Mesothelial cell of epicardium (in vitro differentiated cells): Measurements from ENCODE around the gene DIDO1. TPM values are rescaled to one million over a fixed set of nuclear protein-coding genes. Genes with fewer than 3 reads are reported as not detected.
"Not testable (repeated sequence)": the region's sequence is repeated elsewhere in the genome, so short reads cannot be mapped to it uniquely, and the experiment has no call there.

Experiments
- DNase-seq, 2 experiments: peaks; one replicate each; pipeline ENCODE4 v3.0.0; 2021; ENCODE audit warnings: low spot score in 2 of 2; ENCODE audit not compliant: unreplicated experiment in 2 of 2
- H3K27ac Mint-ChIP-seq: 2 replicates; pipeline ENCODE4 v1.8.0; 2021; ENCODE audit warnings: mixed read lengths
- H3K27me3 Mint-ChIP-seq: 2 replicates; pipeline ENCODE4 v1.8.0; 2021; ENCODE audit warnings: low read depth, mixed read lengths
- H3K36me3 Mint-ChIP-seq: 2 replicates; pipeline ENCODE4 v1.8.0; 2021; ENCODE audit warnings: mixed read lengths
- H3K4me1 Mint-ChIP-seq: 2 replicates; pipeline ENCODE4 v1.8.0; 2021; ENCODE audit warnings: mixed read lengths
- H3K4me3 Mint-ChIP-seq: 2 replicates; pipeline ENCODE4 v1.8.0; 2021; ENCODE audit warnings: mild to moderate bottlenecking, moderate library complexity, mixed read lengths
- H3K9me3 Mint-ChIP-seq: 2 replicates; pipeline ENCODE4 v1.8.0; 2021; ENCODE audit warnings: mixed read lengths
- total RNA-seq: library from RNA; stranded (reverse); gene quantifications from 3 replicates; pipeline ENCODE4 v1.2.1, GENCODE V29; 2021
- TF ChIP-seq, protein P1 (sequence below): fragments of 200-600 bp; sonication (generic); IDR thresholded peaks from one replicate; pipeline ENCODE4 v1.5.0; 2021; ENCODE audit warnings: antibody characterized with exemption; ENCODE audit not compliant: unreplicated experiment

Gene DIDO1
- total RNA-seq, 1 donor from 2014 or later, result 73.1 TPM

DNA sequence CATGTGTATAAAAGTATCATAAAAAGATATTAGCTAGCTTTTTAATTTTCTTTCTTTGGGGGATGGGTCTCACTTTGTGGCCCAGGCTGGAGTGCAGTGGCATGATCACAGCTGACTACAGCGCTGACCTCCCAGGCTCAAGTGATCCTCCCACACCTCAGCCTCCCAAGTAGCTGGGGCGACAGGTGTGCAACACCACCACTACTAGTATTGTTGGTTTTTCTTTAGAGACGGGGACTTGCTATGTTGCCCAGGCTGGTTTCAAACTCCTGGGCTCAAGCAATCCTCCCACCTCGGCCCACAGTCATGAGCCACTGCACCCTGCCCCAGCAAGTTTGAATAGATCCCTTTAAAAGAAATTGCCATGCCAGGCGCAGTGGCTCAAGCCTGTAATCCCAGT is 71.2 kb downstream of the DIDO1 start:
- TF ChIP-seq, protein P1, sequence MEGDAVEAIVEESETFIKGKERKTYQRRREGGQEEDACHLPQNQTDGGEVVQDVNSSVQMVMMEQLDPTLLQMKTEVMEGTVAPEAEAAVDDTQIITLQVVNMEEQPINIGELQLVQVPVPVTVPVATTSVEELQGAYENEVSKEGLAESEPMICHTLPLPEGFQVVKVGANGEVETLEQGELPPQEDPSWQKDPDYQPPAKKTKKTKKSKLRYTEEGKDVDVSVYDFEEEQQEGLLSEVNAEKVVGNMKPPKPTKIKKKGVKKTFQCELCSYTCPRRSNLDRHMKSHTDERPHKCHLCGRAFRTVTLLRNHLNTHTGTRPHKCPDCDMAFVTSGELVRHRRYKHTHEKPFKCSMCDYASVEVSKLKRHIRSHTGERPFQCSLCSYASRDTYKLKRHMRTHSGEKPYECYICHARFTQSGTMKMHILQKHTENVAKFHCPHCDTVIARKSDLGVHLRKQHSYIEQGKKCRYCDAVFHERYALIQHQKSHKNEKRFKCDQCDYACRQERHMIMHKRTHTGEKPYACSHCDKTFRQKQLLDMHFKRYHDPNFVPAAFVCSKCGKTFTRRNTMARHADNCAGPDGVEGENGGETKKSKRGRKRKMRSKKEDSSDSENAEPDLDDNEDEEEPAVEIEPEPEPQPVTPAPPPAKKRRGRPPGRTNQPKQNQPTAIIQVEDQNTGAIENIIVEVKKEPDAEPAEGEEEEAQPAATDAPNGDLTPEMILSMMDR, result no peak
- H3K27ac Mint-ChIP-seq, result no peak overlapping the region

DNA sequence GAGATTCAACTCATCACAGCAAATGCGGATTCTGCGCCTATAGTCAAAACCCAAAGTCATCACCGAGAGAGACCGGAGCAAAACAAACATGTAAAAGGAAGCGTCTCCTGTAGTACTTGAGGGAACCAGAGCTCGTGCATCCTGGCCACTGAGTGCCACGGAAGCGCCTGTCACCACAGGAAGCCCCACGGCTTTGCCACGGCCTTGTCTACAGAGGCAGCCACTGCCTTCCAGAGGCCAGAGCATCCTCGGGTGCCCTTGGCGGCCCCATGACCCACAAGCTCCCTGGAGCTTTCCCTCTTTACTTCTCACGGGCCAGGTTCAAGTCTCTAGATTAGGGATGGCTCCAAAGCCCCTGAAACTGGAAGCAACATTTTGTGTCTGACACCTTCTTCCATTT is 72.2 kb downstream of the DIDO1 start:
- H3K27me3 Mint-ChIP-seq, result no peaks in the 10 kb centered on the region
- H3K4me1 Mint-ChIP-seq, result peaks cover 2% of the 10 kb centered on the region
- TF ChIP-seq, protein P1, result no peak
- H3K36me3 Mint-ChIP-seq, result peaks cover 30% of the 10 kb centered on the region
- H3K9me3 Mint-ChIP-seq, result no peaks in the 10 kb centered on the region
- H3K4me3 Mint-ChIP-seq, result no peak overlapping the region
- no peak for DNase-seq
- no peak overlapping the region for H3K27ac Mint-ChIP-seq

More for the DNA sequence above, 71.2 kb downstream of the DIDO1 start:
- H3K27me3 Mint-ChIP-seq, result peaks cover 6% of the 10 kb centered on the region
- no peaks in the 10 kb centered on the region for H3K9me3 Mint-ChIP-seq
- H3K4me1 Mint-ChIP-seq, result peaks cover 11% of the 10 kb centered on the region
- no peak overlapping the region for H3K4me3 Mint-ChIP-seq
- peaks cover 30% of the 10 kb centered on the region for H3K36me3 Mint-ChIP-seq
- no peak for DNase-seq

DNA sequence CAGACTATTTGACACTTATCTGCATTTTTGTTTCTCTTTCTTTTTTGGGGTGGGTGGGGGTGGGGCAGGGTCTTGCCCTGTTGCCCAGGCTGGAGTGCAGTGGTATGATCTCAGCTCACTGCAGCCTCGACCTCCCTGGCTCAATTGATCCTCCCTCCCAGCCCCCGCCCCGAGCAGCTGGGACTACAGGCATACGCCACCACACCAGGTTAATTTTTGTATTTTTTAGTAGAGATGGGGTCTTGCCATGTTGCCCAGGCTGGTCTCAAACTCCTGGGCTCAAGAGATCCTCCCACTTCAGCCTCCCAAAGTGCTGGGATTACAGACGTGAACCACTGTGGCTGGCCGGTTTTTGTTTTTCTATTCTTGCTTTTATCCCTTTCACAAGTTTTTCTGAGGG is 73.0 kb downstream of the DIDO1 start:
- H3K27me3 Mint-ChIP-seq, H3K27ac Mint-ChIP-seq: not testable (repeated sequence)

DNA sequence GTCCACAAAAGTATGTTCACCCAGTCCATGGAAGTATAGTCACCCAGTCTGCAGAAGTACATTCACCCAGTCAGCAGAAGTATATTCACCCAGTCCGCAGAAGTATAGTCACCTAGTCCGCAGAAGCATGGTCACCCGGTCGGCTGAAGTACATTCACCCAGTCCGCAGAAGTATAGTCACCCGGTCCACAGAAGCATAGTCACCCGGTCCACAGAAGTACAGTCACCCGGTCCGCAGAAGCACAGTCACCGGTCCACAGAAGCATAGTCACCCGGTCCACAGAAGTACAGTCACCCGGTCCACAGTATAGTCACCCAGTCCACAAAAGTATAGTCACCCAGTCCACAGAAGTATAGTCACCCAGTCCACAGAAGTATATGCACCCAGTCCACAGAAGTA is 73.5 kb downstream of the DIDO1 start:
- TF ChIP-seq, protein P1, result no peak
- peaks cover 30% of the 10 kb centered on the region for H3K36me3 Mint-ChIP-seq
- H3K4me1 Mint-ChIP-seq, result no peaks in the 10 kb centered on the region
- H3K27ac Mint-ChIP-seq, result no peak overlapping the region
- no peak overlapping the region for H3K4me3 Mint-ChIP-seq
- DNase-seq, result no peak
- H3K9me3 Mint-ChIP-seq, result no peaks in the 10 kb centered on the region
- no peaks in the 10 kb centered on the region for H3K27me3 Mint-ChIP-seq

More for the DNA sequence above, 73.0 kb downstream of the DIDO1 start:
- not testable (repeated sequence) for H3K4me3 Mint-ChIP-seq, DNase-seq, H3K4me1 Mint-ChIP-seq, H3K9me3 Mint-ChIP-seq
- H3K36me3 Mint-ChIP-seq, result peaks cover 30% of the 10 kb centered on the region

DNA sequence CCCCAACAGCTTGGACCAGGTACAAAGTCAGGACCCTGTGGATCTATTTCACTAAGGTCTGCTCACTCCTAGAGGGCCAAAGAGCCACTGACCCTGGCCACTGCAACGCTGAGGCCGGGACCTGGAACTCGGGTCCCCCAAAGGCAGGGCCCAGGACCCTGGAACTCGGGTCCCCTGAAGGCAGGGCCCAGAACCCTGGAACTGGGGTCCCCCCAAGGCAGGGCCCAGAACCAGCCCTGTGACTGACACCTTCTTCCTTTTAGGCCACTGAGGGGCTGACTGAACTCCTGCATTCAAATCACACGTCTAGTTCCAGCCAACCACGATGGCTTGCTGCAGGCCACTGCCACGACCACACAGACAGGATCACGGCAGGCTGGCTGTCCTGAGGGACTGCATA is 74.1 kb downstream of the DIDO1 start:
- Mint-ChIP-seq H3K27me3 (no peaks in the 10 kb centered on the region), H3K9me3 (no peaks in the 10 kb centered on the region), H3K4me1 (peaks cover 1% of the 10 kb centered on the region), H3K27ac (no peak overlapping the region), H3K36me3 (peaks cover 27% of the 10 kb centered on the region), H3K4me3 (no peak overlapping the region)
- DNase-seq, result no peak
- TF ChIP-seq, protein P1, result no peak

DNA sequence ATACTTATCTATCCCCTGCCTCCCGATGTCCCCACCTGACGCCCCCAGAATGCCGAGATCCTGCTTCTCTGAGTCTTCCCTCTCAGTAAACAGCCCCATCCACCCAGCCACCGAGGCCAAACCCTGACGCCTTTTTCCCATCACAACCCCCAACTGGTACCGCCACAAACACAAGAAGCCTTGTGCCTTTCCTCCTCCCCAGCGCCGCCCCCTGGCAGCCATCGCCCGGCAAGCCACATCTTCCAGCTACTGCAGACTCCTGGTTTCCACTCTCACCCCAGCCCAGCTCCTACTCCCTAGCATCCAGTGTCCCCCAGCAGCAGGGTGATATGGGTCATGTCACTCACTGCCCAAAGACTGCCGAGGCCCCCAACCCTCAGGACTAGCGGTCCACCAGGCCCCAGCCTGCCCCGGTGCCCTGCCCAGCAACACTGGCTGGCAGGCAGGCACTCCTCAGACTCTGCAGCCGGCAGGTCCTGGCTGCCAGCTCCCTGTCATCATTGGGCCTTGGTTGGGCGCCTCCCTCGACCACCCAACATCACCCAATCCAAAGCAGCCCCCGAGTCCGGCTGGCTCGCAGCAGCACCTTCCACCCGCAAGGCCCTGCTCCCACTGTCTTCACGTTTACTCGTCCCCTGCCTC is 75.9 kb downstream of the DIDO1 start:
- Mint-ChIP-seq H3K9me3 (no peaks in the 10 kb centered on the region), H3K27me3 (no peaks in the 10 kb centered on the region), H3K36me3 (peaks cover 26% of the 10 kb centered on the region), H3K4me1 (peaks cover 14% of the 10 kb centered on the region), H3K4me3 (no peak overlapping the region), H3K27ac (no peak overlapping the region)
- TF ChIP-seq, protein P1, result no peak
- no peak for DNase-seq
